ENCODE results near the gene C5orf34. TPM values are rescaled to one million over a fixed set of nuclear protein-coding genes. Genes with fewer than 3 reads are reported as not detected.

Gene C5orf34
- total and polyA plus RNA-seq, 9 of the 15 experiments (the other 6 are each of a cell fraction or from before 2014, with no cell fraction given): 13.2 to 32.6 (median 20.7) TPM

DNA sequence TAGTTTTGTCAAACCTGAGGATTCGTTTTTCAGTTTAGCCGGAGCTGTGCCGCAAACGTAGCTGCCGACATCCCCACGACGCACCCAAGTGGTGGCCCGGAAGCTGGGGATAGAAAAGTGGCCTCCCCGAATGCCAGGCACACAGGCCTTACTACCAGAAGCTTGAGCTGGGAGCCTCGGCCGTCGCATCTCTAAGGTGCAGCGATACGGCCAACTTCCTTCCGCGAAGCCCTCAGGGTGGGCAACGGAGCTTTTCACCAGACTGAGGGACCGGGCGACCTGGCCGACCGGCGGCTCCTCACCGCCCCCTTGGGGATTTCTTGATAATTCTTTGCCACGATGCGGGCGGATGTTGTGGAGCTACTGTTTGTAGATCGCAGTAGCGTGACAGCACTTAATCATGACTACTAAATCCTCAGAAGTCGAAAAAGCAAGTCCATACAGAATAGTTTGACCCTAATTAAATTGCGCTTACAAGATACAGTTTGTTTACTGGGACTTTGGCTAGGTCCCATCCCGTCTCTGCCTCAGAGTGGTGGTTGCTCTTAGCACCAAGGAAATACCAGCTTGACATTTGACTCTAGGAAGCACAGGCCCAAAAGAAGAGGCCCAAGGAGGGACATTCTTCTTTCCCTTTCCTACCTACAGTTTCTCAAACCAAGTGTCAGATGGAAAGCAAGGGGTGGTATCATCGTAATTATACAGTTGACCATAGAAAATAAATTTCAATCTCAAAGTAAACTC, 30.7 kb downstream of the C5orf34 start (continued):
- TF ChIP-seq TAF7 (tag; IDR thresholded peaks at IDR 0.05): no peak
- TF ChIP-seq CTCFL (IDR thresholded peaks at IDR 0.05; ENCODE audit: borderline replicate concordance, insufficient read depth, low read depth, low read length, poor library complexity, severe bottlenecking): peak; percentile 70
- no peak for TF ChIP-seq ZNF384 (IDR thresholded peaks at IDR 0.05; ENCODE audit: low read depth, low read length)
- TF ChIP-seq HDAC2 (IDR thresholded peaks at IDR 0.05): no peak
- TF ChIP-seq SP1 (CRISPR knock-in tag; IDR thresholded peaks at IDR 0.05): no peak
- TF ChIP-seq ZNF197 (CRISPR knock-in tag; IDR thresholded peaks at IDR 0.05; ENCODE audit: low read depth): no peak; the same call in 1 of the 2 replicates
- no peak for TF ChIP-seq PRPF4 (IDR thresholded peaks at IDR 0.05; ENCODE audit: insufficient read depth, low read depth, low read length, poor library complexity, severe bottlenecking)
- peak; percentile 10 for TF ChIP-seq RBBP5 (IDR thresholded peaks at IDR 0.05; ENCODE audit: borderline replicate concordance, insufficient read depth, low read length, poor library complexity, severe bottlenecking)
- no peak for TF ChIP-seq TCF7L2 (IDR thresholded peaks at IDR 0.05; ENCODE audit: low read depth, low read length)
- TF ChIP-seq AFF1 (IDR thresholded peaks at IDR 0.05; ENCODE audit: low read depth in 1 of 2, partially characterized antibody in 2 of 2): peak in 1 of 2 experiments; percentile 51
- TF ChIP-seq, protein P1, sequence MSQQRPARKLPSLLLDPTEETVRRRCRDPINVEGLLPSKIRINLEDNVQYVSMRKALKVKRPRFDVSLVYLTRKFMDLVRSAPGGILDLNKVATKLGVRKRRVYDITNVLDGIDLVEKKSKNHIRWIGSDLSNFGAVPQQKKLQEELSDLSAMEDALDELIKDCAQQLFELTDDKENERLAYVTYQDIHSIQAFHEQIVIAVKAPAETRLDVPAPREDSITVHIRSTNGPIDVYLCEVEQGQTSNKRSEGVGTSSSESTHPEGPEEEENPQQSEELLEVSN (IDR thresholded peaks at IDR 0.05; ENCODE audit: borderline replicate concordance in 1 of 2, extremely low read depth in 1 of 2, insufficient read depth in 1 of 2, insufficient read length in 1 of 2, low read depth in 1 of 2, low read length in 1 of 2, poor library complexity in 1 of 2, severe bottlenecking in 1 of 2): peak in 1 of 2 experiments; percentile 62
- TF ChIP-seq POLR2G (IDR thresholded peaks at IDR 0.05; ENCODE audit: low read depth, low read length): peak; percentile 3; the same call in 1 of the 2 replicates
- TF ChIP-seq ZNF398 (CRISPR knock-in tag; IDR thresholded peaks at IDR 0.05): no peak
- peak in 2 of 3 experiments; percentile 37 to 70 for TF ChIP-seq YY1 (IDR thresholded peaks at IDR 0.05; ENCODE audit: borderline replicate concordance in 1 of 3, control insufficient read depth in 1 of 3, extremely low read depth in 1 of 3, insufficient read depth in 3 of 3, insufficient read length in 1 of 3, insufficient replicate concordance in 2 of 3, low read depth in 1 of 3, low read length in 2 of 3)

Measured in K562 (cell line).